Gastroesophageal sphincter (tissue), 4 donors: Measurements from ENCODE around the gene DYSF. TPM values are rescaled to one million over a fixed set of nuclear protein-coding genes. Genes with fewer than 3 reads are reported as not detected.

Experiments
- ATAC-seq: fragments of 150-250 bp; one replicate; pipeline ENCODE4 v1.9.1; 2016; ENCODE audit warnings: mild to moderate bottlenecking, moderate library complexity
- H3K27ac ChIP-seq, 4 donors: fragments of 200-600 bp; sonication (generic) in 3 of 4; 1 replicate in 3 of 4; 2 replicates in 1 of 4; pipeline ENCODE4 v1.5.1; 2016 to 2019
- H3K27me3 ChIP-seq: fragments of 200-600 bp; sonication (generic); one replicate; pipeline ENCODE4 v1.5.1; 2019
- H3K36me3 ChIP-seq, 2 donors: fragments of 200-600 bp; sonication (generic); one replicate each; pipeline ENCODE4 v1.5.1; 2019; ENCODE audit warnings: control low read depth in 1 of 2
- H3K4me1 ChIP-seq, 3 donors: fragments of 200-600 bp; sonication (generic); 1 replicate in 2 of 3; 2 replicates in 1 of 3; pipeline ENCODE4 v1.5.1; 2016 to 2019; ENCODE audit warnings: control low read depth in 2 of 3
- H3K4me3 ChIP-seq, 2 donors: fragments of 200-600 bp; sonication (generic); one replicate each; pipeline ENCODE4 v1.5.1; 2019; ENCODE audit warnings: mild to moderate bottlenecking in 1 of 2, moderate library complexity in 1 of 2
- H3K9me3 ChIP-seq, 3 donors: fragments of 200-600 bp; sonication (generic); one replicate each; pipeline ENCODE4 v1.5.1; 2017 to 2019; ENCODE audit warnings: control low read depth in 2 of 3
- CTCF ChIP-seq, 4 experiments: fragments of 200-600 bp in 2 of 4; fragments of 450-650 bp in 2 of 4; sonication (generic) in 1 of 4; IDR thresholded peaks; one replicate each; pipeline ENCODE4 v1.5.1; 2017 to 2019; ENCODE audit warnings: antibody characterized with exemption in 4 of 4, mild to moderate bottlenecking in 2 of 4, moderate library complexity in 2 of 4
- EP300 ChIP-seq: sonication (generic); formaldehyde crosslinking; IDR thresholded peaks from one replicate; pipeline ENCODE4 v1.6.1; 2017; ENCODE audit warnings: antibody characterized with exemption, mild to moderate bottlenecking
- POLR2A ChIP-seq, 2 donors: fragments of 450-650 bp; IDR thresholded peaks; one replicate each; pipeline ENCODE4 v1.6.1; 2017; ENCODE audit warnings: antibody characterized with exemption in 2 of 2, mild to moderate bottlenecking in 2 of 2, moderate library complexity in 1 of 2
- POLR2AphosphoS5 ChIP-seq: sonication (generic); formaldehyde crosslinking; IDR thresholded peaks from one replicate; pipeline ENCODE4 v1.6.1; 2017; ENCODE audit warnings: antibody characterized with exemption
- WGBS, 2 donors: methylation state at CpG; one replicate each; pipeline ENCODE4 v1.1.5; 2018; ENCODE audit warnings: low coverage in 1 of 2; 5-methylcytosine and 5-hydroxymethylcytosine counted together
- total RNA-seq, 4 donors: library from RNA; depleted of rRNA; stranded (reverse); fragments of >200 nt; gene quantifications; one replicate each; pipeline ENCODE4 v1.1.0, GENCODE V29; 2016

DYSF gene
- total RNA-seq, 4 donors from 2014 or later = 11.0 to 50.1 (median 17.4) TPM

- 57% methylated on average over 1 of the region's 7 CpGs; no CpG with 5 or more reads in 1 of the 2 donors for WGBS, 2 donors
- H3K4me3 ChIP-seq = no peak overlapping the region
- no peak for ATAC-seq
- no peaks in the 10 kb centered on the region for H3K9me3 ChIP-seq
- peaks cover 0 to 63% of the 10 kb centered on the region in 2 donors for H3K36me3 ChIP-seq
- H3K27me3 ChIP-seq = no peaks in the 10 kb centered on the region
- H3K4me1 ChIP-seq = no peaks in the 10 kb centered on the region
- no peak overlapping the region for H3K27ac ChIP-seq
- TF ChIP-seq EP300 (no peak), POLR2A (IDR thresholded peaks at IDR 0.05) (no peak)
Measured at GRCh38 chr2:71564790-71565189, 111.4 kb downstream of the DYSF start.

- H3K27ac ChIP-seq = no peak overlapping the region
- ATAC-seq = no peak
- no peak overlapping the region for H3K4me3 ChIP-seq
- H3K4me1 ChIP-seq = no peaks in the 10 kb centered on the region
- no peak for TF ChIP-seq POLR2AphosphoS5
- TF ChIP-seq EP300 = no peak
- no peak for TF ChIP-seq CTCF (IDR thresholded peaks at IDR 0.05)
- no peak for TF ChIP-seq POLR2A (IDR thresholded peaks at IDR 0.05)
- no peaks in the 10 kb centered on the region for H3K27me3 ChIP-seq
- H3K9me3 ChIP-seq = no peaks in the 10 kb centered on the region
- peaks cover 0 to 76% of the 10 kb centered on the region in 2 donors for H3K36me3 ChIP-seq
- WGBS, 2 donors = 56 to 58% methylated on average over 2 to 4 of the region's 9 CpGs
Measured at GRCh38 chr2:71566372-71566771, 113.0 kb downstream of the DYSF start.

- H3K36me3 ChIP-seq = peaks cover 0 to 76% of the 10 kb centered on the region in 2 donors
- 69 to 82% methylated on average over 3 to 4 of the region's 9 CpGs for WGBS, 2 donors
- H3K4me1 ChIP-seq = no peaks in the 10 kb centered on the region
- no peak overlapping the region for H3K27ac ChIP-seq
- no peak overlapping the region for H3K4me3 ChIP-seq
- TF ChIP-seq POLR2A (IDR thresholded peaks at IDR 0.05) (no peak), CTCF (IDR thresholded peaks at IDR 0.05) (no peak), EP300 (no peak), POLR2AphosphoS5 (no peak)
- H3K27me3 ChIP-seq = no peaks in the 10 kb centered on the region
- ATAC-seq = no peak
- no peaks in the 10 kb centered on the region for H3K9me3 ChIP-seq
Measured at GRCh38 chr2:71567625-71568024, 114.3 kb downstream of the DYSF start.

GRCh38 chr2:71568103-71568502 lies 114.7 kb downstream of the DYSF start:
- no CpG with 5 or more reads among the region's 14 CpGs for WGBS, 2 donors
- no peak overlapping the region for H3K4me3 ChIP-seq
- no peaks in the 10 kb centered on the region for H3K27me3 ChIP-seq
- H3K36me3 ChIP-seq = peaks cover 0 to 77% of the 10 kb centered on the region in 2 donors
- H3K9me3 ChIP-seq = no peaks in the 10 kb centered on the region
- no peak for TF ChIP-seq POLR2A (IDR thresholded peaks at IDR 0.05)
- no peak for TF ChIP-seq POLR2AphosphoS5
- TF ChIP-seq EP300 = no peak
- TF ChIP-seq CTCF (IDR thresholded peaks at IDR 0.05) = no peak
- no peak overlapping the region for H3K27ac ChIP-seq
- no peak for ATAC-seq
- H3K4me1 ChIP-seq = no peaks in the 10 kb centered on the region

GRCh38 chr2:71570511-71570910 lies 117.2 kb downstream of the DYSF start:
- H3K36me3 ChIP-seq = peaks cover 0 to 82% of the 10 kb centered on the region in 2 donors

More at GRCh38 chr2:71570511-71570910, 117.2 kb downstream of the DYSF start:
- H3K9me3 ChIP-seq = no peaks in the 10 kb centered on the region
- WGBS, 2 donors = 96% methylated on average over 4 of the region's 10 CpGs; no CpG with 5 or more reads in 1 of the 2 donors
- no peaks in the 10 kb centered on the region for H3K4me1 ChIP-seq
- H3K4me3 ChIP-seq = no peak overlapping the region
- ATAC-seq = no peak
- H3K27ac ChIP-seq = no peak overlapping the region
- TF ChIP-seq POLR2A (IDR thresholded peaks at IDR 0.05) = no peak
- TF ChIP-seq CTCF (IDR thresholded peaks at IDR 0.05) = no peak
- no peak for TF ChIP-seq POLR2AphosphoS5
- no peak for TF ChIP-seq EP300
- H3K27me3 ChIP-seq = no peaks in the 10 kb centered on the region
